HepG2 (cell line): ENCODE results near the gene SLC25A22. TPM values are rescaled to one million over a fixed set of nuclear protein-coding genes. Genes with fewer than 3 reads are reported as not detected.

ENCODE experiments used
- ATM ChIP-seq: fragments of 450-650 bp; IDR thresholded peaks from 2 replicates; pipeline ENCODE4 v1.7.1; 2017; ENCODE audit warnings: mild to moderate bottlenecking, borderline replicate concordance
- E2F5 ChIP-seq: sonication (generic); formaldehyde crosslinking; conservative IDR thresholded peaks from 2 replicates; pipeline ENCODE4 v1.4.0; 2020; ENCODE audit warnings: missing genetic modification reagents
- GABPB1 ChIP-seq: IDR thresholded peaks from 2 replicates; pipeline ENCODE4 v1.6.1; 2016; ENCODE audit warnings: mild to moderate bottlenecking, missing genetic modification reagents, moderate library complexity, missing compliant biosample characterization
- HNRNPUL1 ChIP-seq: fragments of 200-400 bp; formaldehyde crosslinking; IDR thresholded peaks from 2 replicates; pipeline ENCODE4 v1.6.1; 2017; ENCODE audit warnings: low read depth, mild to moderate bottlenecking, low read length, moderate library complexity
- KDM6A ChIP-seq: IDR thresholded peaks from 2 replicates; pipeline ENCODE4 v1.6.1; 2016; ENCODE audit warnings: low read depth
- ONECUT2 ChIP-seq: sonication (generic); formaldehyde crosslinking; IDR thresholded peaks from 2 replicates; pipeline ENCODE4 v1.4.0; 2020; ENCODE audit warnings: missing genetic modification reagents
- RAD21 ChIP-seq: fragments of 450-650 bp; formaldehyde crosslinking; IDR thresholded peaks from 2 replicates; pipeline ENCODE4 v1.5.0; 2020; ENCODE audit warnings: mild to moderate bottlenecking
- SALL1 ChIP-seq: sonication (generic); formaldehyde crosslinking; IDR thresholded peaks from 2 replicates; pipeline ENCODE4 v1.8.0; 2022; ENCODE audit warnings: mild to moderate bottlenecking, missing genetic modification reagents
- THAP8 ChIP-seq: sonication (generic); formaldehyde crosslinking; IDR thresholded peaks from 2 replicates; pipeline ENCODE4 v1.5.1; 2020; ENCODE audit warnings: missing genetic modification reagents, mild to moderate bottlenecking, borderline replicate concordance
- TOPORS ChIP-seq: sonication (generic); formaldehyde crosslinking; IDR thresholded peaks from 2 replicates; pipeline ENCODE4 v1.8.0; 2023; ENCODE audit warnings: mild to moderate bottlenecking, missing genetic modification reagents
- ZNF232 ChIP-seq: sonication (generic); formaldehyde crosslinking; IDR thresholded peaks from 2 replicates; pipeline ENCODE4 v1.4.0; 2020; ENCODE audit warnings: missing genetic modification reagents, borderline replicate concordance
- ZNF451 ChIP-seq: sonication (generic); formaldehyde crosslinking; IDR thresholded peaks from 2 replicates; pipeline ENCODE4 v1.5.0; 2020; ENCODE audit warnings: mild to moderate bottlenecking, missing genetic modification reagents
- ZNF530 ChIP-seq: sonication (generic); formaldehyde crosslinking; IDR thresholded peaks from 2 replicates; pipeline ENCODE4 v1.5.0; 2020; ENCODE audit warnings: low read depth, mild to moderate bottlenecking, missing genetic modification reagents
- ZNF543 ChIP-seq: sonication (generic); formaldehyde crosslinking; IDR thresholded peaks from 2 replicates; pipeline ENCODE4 v1.4.0; 2020; ENCODE audit warnings: mild to moderate bottlenecking, missing genetic modification reagents
- ZNF687 ChIP-seq: sonication (generic); formaldehyde crosslinking; IDR thresholded peaks from 2 replicates; pipeline ENCODE4 v1.5.1; 2020; ENCODE audit warnings: mild to moderate bottlenecking, missing genetic modification reagents, moderate library complexity
- ZNF737 ChIP-seq: sonication (generic); formaldehyde crosslinking; IDR thresholded peaks from 2 replicates; pipeline ENCODE4 v1.5.0; 2020; ENCODE audit warnings: missing genetic modification reagents, mild to moderate bottlenecking, borderline replicate concordance
- ZXDC ChIP-seq: sonication (generic); formaldehyde crosslinking; IDR thresholded peaks from 2 replicates; pipeline ENCODE4 v1.5.0; 2020; ENCODE audit warnings: mild to moderate bottlenecking, missing genetic modification reagents
- polyA plus RNA-seq, 8 experiments: library from polyadenylated mRNA; depleted of rRNA in 3 of 8; stranded (reverse) in 7 of 8; unstranded in 1 of 8; fragments of >200 nt; fragmentation: Illumina TruSeq in 4 of 8; extraction: Trizol in 4 of 8; gene quantifications; 2 replicates each; pipeline versions ENCODE4 v1.2.1 to v1.2.3, GENCODE V29; 2011 to 2016; ENCODE audit warnings: low read depth in 4 of 8, missing spikeins in 1 of 8, mixed read lengths in 1 of 8; ENCODE audit not compliant: insufficient read depth in 1 of 8
- total RNA-seq, 5 experiments: library from RNA; depleted of rRNA; stranded (reverse); fragments of >200 nt; fragmentation: Illumina TruSeq; extraction: Trizol; gene quantifications; 2 replicates each; pipeline ENCODE4 v1.2.3, GENCODE V29; 2016; ENCODE audit warnings: low read depth in 1 of 5
- TF ChIP-seq, protein P1 (sequence below): sonication (generic); formaldehyde crosslinking; IDR thresholded peaks from 2 replicates; pipeline ENCODE4 v1.4.0; 2020; ENCODE audit warnings: mild to moderate bottlenecking, missing genetic modification reagents, borderline replicate concordance
- TF ChIP-seq, protein P2 (sequence below): sonication (generic); formaldehyde crosslinking; IDR thresholded peaks from 2 replicates; pipeline ENCODE4 v1.8.1; 2023; ENCODE audit warnings: mild to moderate bottlenecking, moderate library complexity, missing genetic modification reagents

Gene SLC25A22
- total and polyA plus RNA-seq, 2 of the 13 experiments (the other 11 are each of a cell fraction or from before 2014, with no cell fraction given) = 12.4 to 19.2 TPM

GRCh38 chr11:810040-810567 is 12.0 kb upstream of the SLC25A22 start (continued):
- TF ChIP-seq ZNF687 (CRISPR knock-in tag) = no peak
- TF ChIP-seq ATM = no peak
- no peak for TF ChIP-seq ZXDC (CRISPR knock-in tag)
- TF ChIP-seq HNRNPUL1 = no peak
- TF ChIP-seq, protein P1, sequence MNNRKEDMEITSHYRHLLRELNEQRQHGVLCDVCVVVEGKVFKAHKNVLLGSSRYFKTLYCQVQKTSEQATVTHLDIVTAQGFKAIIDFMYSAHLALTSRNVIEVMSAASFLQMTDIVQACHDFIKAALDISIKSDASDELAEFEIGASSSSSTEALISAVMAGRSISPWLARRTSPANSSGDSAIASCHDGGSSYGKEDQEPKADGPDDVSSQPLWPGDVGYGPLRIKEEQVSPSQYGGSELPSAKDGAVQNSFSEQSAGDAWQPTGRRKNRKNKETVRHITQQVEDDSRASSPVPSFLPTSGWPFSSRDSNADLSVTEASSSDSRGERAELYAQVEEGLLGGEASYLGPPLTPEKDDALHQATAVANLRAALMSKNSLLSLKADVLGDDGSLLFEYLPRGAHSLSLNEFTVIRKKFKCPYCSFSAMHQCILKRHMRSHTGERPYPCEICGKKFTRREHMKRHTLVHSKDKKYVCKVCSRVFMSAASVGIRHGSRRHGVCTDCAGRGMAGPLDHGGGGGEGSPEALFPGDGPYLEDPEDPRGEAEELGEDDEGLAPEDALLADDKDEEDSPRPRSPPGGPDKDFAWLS (CRISPR knock-in tag) = no peak
- no peak for TF ChIP-seq KDM6A (CRISPR knock-in tag)
- TF ChIP-seq, protein P2, sequence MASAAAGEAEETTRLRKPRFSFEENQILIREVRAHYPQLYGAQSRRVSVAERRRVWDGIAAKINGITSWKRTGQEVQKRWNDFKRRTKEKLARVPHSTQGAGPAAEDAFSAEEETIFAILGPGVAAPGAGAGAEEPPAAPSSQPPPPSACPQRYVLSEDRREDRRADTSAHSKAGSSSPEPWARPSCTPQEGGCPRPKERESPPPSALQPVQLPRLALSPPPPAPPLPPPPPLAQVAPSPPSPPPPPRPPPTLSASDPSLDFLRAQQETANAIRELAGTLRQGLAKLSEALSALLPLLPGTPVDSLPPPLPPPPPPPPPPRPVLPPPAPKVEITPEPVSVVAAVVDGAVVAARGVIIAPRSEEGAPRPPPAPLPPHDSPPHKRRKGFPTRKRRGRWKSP (CRISPR knock-in tag) = no peak
- TF ChIP-seq THAP8 = no peak
- TF ChIP-seq ZNF451 (CRISPR knock-in tag) = no peak
- TF ChIP-seq ZNF543 = no peak
- TF ChIP-seq ZNF737 (CRISPR knock-in tag) = no peak
- no peak for TF ChIP-seq ZNF530
- TF ChIP-seq GABPB1 (CRISPR knock-in tag) = no peak
- TF ChIP-seq ONECUT2 (CRISPR knock-in tag) = no peak
- no peak for TF ChIP-seq ZNF232 (CRISPR knock-in tag)
- no peak for TF ChIP-seq TOPORS (CRISPR knock-in tag)
- TF ChIP-seq RAD21 = no peak
- TF ChIP-seq E2F5 (CRISPR knock-in tag) = no peak
- no peak for TF ChIP-seq SALL1 (CRISPR knock-in tag)
